CD4-positive, alpha-beta T cell treated with Interleukin-17A for 4 hours (primary cell): ENCODE results near the gene CCDC88B.

ENCODE experiments used
- DNase-seq: peaks from one replicate; pipeline ENCODE4 v3.0.0-alpha.2; 2020; ENCODE audit warnings: mixed read lengths

CCDC88B gene

GRCh38 chr11:64339754-64340408, at the start of gene CCDC88B:
Gene CCDC88B, plus strand, starts transcription at chr11:64340204. Its CDS starts 63 bp downstream, at chr11:64340267.
- DNase-seq = peak; percentile 90

- no peak for DNase-seq
These were observed 49.4 kb upstream of the CCDC88B start for GRCh38 chr11:64290352-64291261.

- no peak for DNase-seq
These were observed 48.7 kb upstream of the CCDC88B start, which contains the start of gene KCNK4 for GRCh38 chr11:64291262-64291751. Gene KCNK4, plus strand, starts transcription at chr11:64291302. Its CDS starts 1,717 bp downstream, at chr11:64293019.

GRCh38 chr11:64291752-64292459, 48.1 kb upstream of the CCDC88B start:
- DNase-seq = no peak

GRCh38 chr11:64292460-64293254, 47.3 kb upstream of the CCDC88B start:
- DNase-seq = no peak

- DNase-seq = no peak
These were observed 45.2 kb upstream of the CCDC88B start for GRCh38 chr11:64294774-64295173.

GRCh38 chr11:64295760-64296159, 44.2 kb upstream of the CCDC88B start:
- no peak for DNase-seq

GRCh38 chr11:64296236-64296635, 43.8 kb upstream of the CCDC88B start:
- no peak for DNase-seq

- DNase-seq = no peak
These were observed 42.9 kb upstream of the CCDC88B start for GRCh38 chr11:64296830-64297698.

- DNase-seq = no peak
These were observed 42.2 kb upstream of the CCDC88B start for GRCh38 chr11:64297699-64298358.

GRCh38 chr11:64298966-64299846, 40.8 kb upstream of the CCDC88B start:
- no peak for DNase-seq

GRCh38 chr11:64299847-64300648, 40.0 kb upstream of the CCDC88B start, which contains the start of gene CATSPERZ:
Gene CATSPERZ, plus strand, starts transcription at chr11:64300358. Its CDS starts 53 bp downstream, at chr11:64300411.
- DNase-seq = peak; percentile 54

GRCh38 chr11:64303109-64304031, 36.6 kb upstream of the CCDC88B start:
- DNase-seq = no peak

- no peak for DNase-seq
These were observed 36.0 kb upstream of the CCDC88B start for GRCh38 chr11:64304032-64304315.

- DNase-seq = peak; percentile 99
These were observed 35.5 kb upstream of the CCDC88B start for GRCh38 chr11:64304316-64305072.

- DNase-seq = peak; percentile 100
These were observed 34.8 kb upstream of the CCDC88B start, which contains the start of gene ESRRA for GRCh38 chr11:64305075-64305690. Gene ESRRA, plus strand, starts transcription at chr11:64305524. Its CDS starts 1,656 bp downstream, at chr11:64307180.
